T-helper 1 cell (primary cell): Measurements from ENCODE around the gene GREB1.

Experiments
- DNase-seq, 5 donors: peaks; one replicate each; pipeline ENCODE4 v3.0.0-alpha.2; 2012 to 2020

The GREB1 gene

GRCh38 chr2:11665510-11666362 is 131.9 kb downstream of the GREB1 start:
- DNase-seq, result no peak

DNA sequence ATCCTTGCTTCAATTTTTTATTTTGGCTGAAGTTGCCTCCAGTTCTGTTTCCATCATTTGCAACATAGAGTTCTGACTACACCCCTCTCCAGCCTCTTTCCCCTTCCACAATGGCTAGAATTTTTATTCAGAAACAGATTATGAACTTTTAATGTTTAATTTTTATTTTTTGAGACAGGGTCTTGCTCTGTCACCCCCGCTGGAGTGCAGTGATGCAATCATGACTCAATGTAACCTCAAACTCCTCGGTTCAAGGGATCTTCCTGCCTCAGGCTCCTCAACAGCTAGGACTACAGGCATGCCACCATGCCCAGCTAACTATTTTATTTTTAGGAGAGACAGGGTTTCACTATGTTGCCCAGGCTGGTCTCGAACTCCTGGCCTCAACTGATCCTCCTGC is 133.3 kb downstream of the GREB1 start:
- DNase-seq, result no peak

DNA sequence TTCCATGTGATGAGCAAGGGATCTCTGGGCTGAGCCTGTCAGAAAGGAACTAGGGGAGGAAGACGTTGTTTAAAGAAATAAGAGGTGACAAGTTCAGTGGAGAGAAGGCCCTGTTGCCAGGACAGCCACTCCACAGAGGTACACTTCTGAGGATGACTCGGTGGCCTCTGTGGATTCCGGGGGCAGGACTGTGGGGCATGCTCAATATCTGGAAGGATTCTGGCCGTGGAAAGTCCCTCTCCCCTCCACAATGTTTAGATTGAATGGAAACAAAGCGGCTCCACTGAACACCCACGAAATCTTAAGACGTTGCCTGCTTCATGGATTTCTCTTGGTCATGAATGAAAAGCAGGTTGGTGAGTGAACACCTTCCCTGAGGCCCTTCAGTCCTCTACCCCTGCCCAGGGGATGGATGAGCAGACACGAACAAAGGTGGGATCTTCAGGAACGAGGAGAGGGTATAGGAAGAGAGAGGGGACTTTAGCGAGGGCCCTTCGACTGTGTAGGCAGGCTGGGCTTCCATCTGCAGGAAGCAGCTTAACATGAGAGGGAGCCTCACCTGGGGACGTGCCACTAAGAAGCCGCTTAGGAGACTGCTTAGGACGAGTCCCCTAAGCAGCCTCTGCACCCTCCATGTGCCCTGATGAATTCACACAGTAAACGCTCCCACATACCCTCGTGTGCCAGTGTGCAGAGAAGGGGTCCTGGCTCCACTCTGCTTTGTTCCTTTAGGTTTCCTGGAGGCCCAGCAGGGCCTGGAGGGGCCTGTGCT is 134.2 kb downstream of the GREB1 start:
- no peak for DNase-seq

- DNase-seq, result no peak
Measured at GRCh38 chr2:11669454-11670291, 135.8 kb downstream of the GREB1 start, which contains the start of gene NTSR2. NTSR2 (minus strand) TSS chr2:11670195; CDS start chr2:11670129, 66 bp downstream.

GRCh38 chr2:11672407-11672806 is 138.6 kb downstream of the GREB1 start:
- no peak for DNase-seq

DNA sequence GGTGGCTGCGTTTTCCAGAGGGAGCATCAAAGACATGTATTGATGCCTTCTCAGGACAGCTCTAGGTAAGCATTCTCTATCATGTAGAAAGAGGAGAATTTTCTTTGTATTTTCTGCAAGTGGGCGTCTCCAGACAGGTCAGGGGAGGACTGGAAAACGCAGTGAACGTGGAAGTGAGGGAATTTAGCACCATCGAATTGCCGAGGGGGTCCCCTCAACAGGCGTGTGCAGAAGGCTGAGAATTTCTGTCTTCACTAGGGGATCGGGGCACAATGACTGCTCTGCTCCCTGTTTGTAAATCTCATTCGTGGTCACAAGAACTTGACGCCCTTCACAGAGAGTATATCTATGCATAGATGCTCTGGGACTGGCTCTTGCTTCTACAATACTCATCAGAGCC is 141.1 kb downstream of the GREB1 start:
- DNase-seq, result no peak

GRCh38 chr2:11675423-11676112 is 141.7 kb downstream of the GREB1 start:
- DNase-seq, result no peak

DNA sequence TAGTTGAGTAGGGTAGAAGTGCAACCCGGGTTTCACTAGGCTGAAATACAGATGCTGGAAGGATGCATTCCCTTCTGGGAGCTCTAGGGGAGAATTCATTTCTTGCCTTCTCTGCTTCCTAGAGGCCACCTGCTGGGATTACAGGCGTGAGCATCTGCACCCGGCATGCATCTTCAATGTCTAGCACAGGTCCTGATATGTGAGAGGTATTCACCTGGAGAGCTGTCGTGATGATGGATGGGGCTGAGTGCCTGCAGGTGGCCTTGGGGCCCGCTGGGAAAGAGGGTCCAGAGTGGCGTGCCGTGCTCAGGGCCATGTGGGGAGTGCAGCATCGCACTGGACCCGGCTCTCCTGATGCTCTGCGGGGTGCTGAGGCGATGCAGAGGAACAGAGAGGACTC is 142.8 kb downstream of the GREB1 start:
- no peak for DNase-seq

- DNase-seq, result no peak
Measured at GRCh38 chr2:11677136-11678055, 143.6 kb downstream of the GREB1 start.

DNA sequence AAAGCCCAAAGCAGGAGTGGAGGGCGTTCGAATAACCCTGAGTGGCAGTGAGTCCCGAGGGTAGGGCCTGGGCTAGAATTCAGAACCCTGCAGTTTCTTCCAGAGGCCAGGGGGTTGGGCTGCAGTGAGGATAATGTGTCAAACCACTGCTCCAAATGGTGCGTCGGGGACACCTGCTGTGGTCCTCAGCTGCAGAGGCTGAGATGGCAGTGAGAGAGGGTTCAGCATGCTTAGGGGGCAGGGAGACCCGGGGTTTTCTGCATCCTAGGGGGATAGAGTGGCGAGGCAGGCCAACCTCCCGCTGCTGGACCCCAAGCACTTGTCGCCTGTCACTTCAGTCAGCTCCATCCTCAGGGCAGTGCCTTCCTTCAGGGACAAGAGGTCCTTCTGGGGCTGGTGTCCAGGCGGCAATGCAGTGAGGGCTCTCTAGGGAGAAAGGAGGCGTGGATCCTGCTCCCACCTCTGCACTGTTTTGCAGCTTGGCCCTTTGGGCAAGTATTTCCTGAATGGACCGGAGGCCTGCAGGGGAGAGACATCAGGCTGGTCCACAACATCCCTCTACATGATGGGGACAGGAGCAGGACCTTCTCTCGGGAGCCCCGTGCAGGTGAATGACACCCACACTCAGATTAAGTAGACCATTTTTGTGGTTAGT is 144.6 kb downstream of the GREB1 start:
- no peak for DNase-seq

DNA sequence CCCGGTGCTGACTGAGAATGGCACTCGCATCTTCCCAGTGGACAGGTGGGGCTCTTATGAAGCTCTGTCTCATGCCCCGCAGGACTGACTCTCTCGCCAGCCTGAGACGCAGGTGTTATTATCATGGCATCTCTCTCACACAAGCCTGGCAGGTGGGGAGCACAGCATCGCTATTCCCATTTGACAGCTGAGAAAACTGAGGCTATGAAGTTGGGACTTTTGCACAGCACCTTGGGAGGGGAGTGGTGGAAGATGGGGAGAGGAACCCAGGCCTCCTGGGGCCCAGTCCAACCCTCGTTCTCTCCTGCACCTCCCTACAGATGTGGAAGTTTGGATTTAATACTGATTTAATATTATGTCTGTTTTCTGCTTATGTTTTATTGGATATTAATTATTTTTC is 145.2 kb downstream of the GREB1 start:
- no peak for DNase-seq

- DNase-seq, result no peak
Measured at GRCh38 chr2:11679486-11680181, 145.8 kb downstream of the GREB1 start.

GRCh38 chr2:11680182-11680900 is 146.5 kb downstream of the GREB1 start:
- no peak for DNase-seq

DNA sequence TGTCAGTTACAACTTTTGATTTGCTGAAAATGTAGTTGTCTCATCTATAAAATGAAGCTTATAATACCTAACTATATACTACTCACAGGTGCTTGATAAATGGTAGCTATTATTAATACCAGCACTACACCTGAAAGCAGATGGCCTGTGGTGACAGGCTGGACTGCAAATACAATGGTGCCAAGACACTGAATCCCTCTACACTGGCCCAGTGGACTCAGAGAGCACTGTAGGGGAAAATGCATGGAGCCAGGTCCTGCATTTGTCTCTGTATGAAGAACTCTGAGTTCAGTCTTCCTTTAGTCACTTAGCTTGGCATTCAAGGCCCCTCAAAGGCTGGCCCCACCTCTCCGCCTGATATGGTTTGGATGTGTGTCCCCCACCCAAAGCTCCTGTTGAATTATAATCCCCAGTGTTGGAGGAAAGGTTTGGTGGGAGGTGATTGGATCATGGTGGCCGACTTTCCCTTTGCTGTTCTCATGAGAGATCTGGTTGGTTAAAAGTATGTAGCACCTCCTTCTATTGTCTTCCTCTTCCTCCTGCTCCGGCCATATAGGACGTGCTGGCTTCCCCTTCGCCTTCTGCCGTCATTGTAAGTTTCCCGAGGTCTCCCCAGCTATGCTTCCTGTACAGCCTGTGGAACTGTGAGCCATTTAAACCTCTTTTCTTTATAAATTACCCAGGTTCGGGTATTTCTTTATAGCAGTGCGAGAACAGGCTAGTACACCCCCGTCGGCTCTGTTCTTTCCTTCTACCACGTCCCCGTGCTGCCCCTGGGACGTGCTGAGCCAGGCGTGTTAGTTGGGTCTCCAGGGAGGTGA is 147.3 kb downstream of the GREB1 start:
- DNase-seq, result no peak

DNA sequence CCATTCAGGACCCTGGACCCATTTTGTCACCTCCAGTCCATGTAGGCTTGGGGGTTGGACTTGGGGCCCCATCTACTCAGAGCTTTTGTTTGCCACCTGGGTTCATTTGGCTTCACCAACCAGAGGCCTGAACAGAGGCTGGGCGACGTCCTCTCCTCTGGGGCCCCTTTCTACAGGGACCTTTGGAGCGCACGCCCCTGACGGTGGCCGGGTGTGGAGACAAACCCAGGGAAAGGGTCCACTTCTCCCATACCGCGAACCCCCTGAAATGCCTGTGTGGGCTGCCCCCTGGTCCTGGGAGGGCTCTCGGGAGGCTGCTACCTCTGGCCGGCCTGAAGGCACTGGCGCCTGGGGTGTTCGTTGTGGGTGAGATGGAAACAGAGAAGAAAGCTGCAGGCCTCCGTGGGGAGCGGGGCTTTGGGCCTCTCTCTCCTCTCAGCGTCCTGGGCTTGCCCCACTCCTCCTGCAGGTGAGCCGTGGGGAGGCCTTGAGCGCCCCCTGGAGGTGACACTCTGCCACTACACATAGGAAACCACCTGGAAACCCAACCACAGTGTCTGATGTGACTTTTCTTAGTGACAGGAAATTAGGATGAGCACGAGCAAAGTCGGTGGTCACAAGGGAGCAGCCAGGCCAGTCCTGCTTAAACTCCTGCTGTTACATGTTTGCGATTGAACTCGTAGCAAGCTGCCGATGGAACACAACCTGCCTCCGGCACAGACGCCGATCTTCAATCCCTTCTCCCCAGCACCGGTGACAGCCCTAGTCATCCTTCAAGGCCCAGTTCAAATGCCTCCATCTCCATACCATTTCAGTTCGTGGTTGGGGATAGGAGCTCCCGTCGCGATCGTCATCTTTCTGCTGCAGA is 148.1 kb downstream of the GREB1 start:
- peak in 3 of 5 donors; percentile 27 to 42 (median 35) for DNase-seq

GRCh38 chr2:11682590-11682915 is 148.7 kb downstream of the GREB1 start:
- no peak for DNase-seq

DNA sequence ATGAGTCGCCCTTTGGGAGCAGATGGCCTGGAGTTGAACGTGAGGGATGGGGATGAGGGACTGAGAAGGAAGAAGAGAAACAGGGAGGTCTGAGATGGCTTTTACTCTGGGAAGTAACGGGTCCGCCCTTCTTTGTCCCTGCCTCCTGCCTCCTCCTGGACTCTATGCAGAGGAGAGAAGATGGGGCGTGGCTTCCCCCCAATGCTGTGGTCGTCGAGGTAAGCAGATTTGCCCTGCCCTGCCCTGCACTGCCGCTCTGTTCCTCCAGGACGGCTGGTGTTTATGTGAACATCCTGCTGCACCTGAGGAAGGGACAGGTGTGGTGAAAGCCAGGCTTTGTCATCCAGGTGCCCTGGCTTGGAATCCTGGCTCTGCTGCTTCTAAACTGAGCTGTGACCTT is 149.6 kb downstream of the GREB1 start:
- DNase-seq, result no peak

- no peak for DNase-seq
Measured at GRCh38 chr2:11683966-11684365, 150.1 kb downstream of the GREB1 start.
